Heart left ventricle (tissue), 16 donors: ENCODE results near the gene ELF4. TPM values are rescaled to one million over a fixed set of nuclear protein-coding genes. Genes with fewer than 3 reads are reported as not detected.

Experiments
- ATAC-seq, 4 donors: fragments of 200-7000 bp; cut with Tn5 transposase; one replicate each; pipeline ENCODE4 v1.9.1; 2020 to 2022; ENCODE audit warnings: moderate library complexity in 4 of 4, mild to moderate bottlenecking in 3 of 4, moderate number of reproducible peaks in 1 of 4
- DNase-seq, 5 donors: peaks; one replicate each; pipeline ENCODE4 v3.0.0-alpha.2; 2020
- H3K27ac ChIP-seq, 12 donors: fragments of 200-600 bp; sonication (generic) in 4 of 12; one replicate each; pipeline versions ENCODE4 v1.5.0 to v1.8.0; 2016 to 2022; ENCODE audit warnings: mild to moderate bottlenecking in 2 of 12
- H3K27me3 ChIP-seq, 9 donors: fragments of 200-600 bp; sonication (generic) in 2 of 9; one replicate each; pipeline versions ENCODE4 v1.5.1 to v1.8.0; 2016 to 2022; ENCODE audit warnings: mild to moderate bottlenecking in 3 of 9
- H3K36me3 ChIP-seq, 9 donors: fragments of 200-600 bp; sonication (generic) in 2 of 9; one replicate each; pipeline versions ENCODE4 v1.5.0 to v1.8.0; 2018 to 2022; ENCODE audit warnings: mild to moderate bottlenecking in 2 of 9
- H3K4me1 ChIP-seq, 12 donors: fragments of 200-600 bp; sonication (generic) in 4 of 12; one replicate each; pipeline versions ENCODE4 v1.5.0 to v1.8.0; 2016 to 2022; ENCODE audit warnings: mild to moderate bottlenecking in 3 of 12
- H3K4me3 ChIP-seq, 12 donors: fragments of 200-600 bp; sonication (generic) in 4 of 12; one replicate each; pipeline versions ENCODE4 v1.5.0 to v1.8.0; 2017 to 2022; ENCODE audit warnings: mild to moderate bottlenecking in 9 of 12, moderate library complexity in 4 of 12
- H3K9me3 ChIP-seq, 12 donors: fragments of 200-600 bp; sonication (generic) in 4 of 12; one replicate each; pipeline versions ENCODE4 v1.5.0 to v1.8.0; 2016 to 2022; ENCODE audit warnings: mild to moderate bottlenecking in 1 of 12
- CTCF ChIP-seq, 12 donors: fragments of 200-600 bp; sonication (generic) in 4 of 12; IDR thresholded peaks; one replicate each; pipeline versions ENCODE4 v1.5.0 to v1.8.0; 2018 to 2022; ENCODE audit warnings: antibody characterized with exemption in 12 of 12, mild to moderate bottlenecking in 5 of 12
- POLR2A ChIP-seq, 2 donors: fragments of 450-650 bp; IDR thresholded peaks; one replicate each; pipeline ENCODE4 v1.6.1; 2017; ENCODE audit warnings: antibody characterized with exemption in 2 of 2, mild to moderate bottlenecking in 2 of 2, moderate library complexity in 2 of 2
- WGBS, 4 donors: extraction: QIAGEN DNeasy Blood & Tissue Kit in 2 of 4; methylation state at CpG; one replicate each; pipeline versions ENCODE4 v1.1.5 to v1.1.7; 2013 to 2018; 5-methylcytosine and 5-hydroxymethylcytosine counted together
- intact Hi-C, 10 donors: fragments of 100-400 bp; cut with DNase I; formaldehyde crosslinking; loops; one replicate each; pipeline versions ENCODE4 v1.11.1 to v1.14.2; 2022
- polyA plus RNA-seq, 2 donors: library from polyadenylated mRNA; stranded (reverse); fragments of 200-250 nt; gene quantifications; one replicate each; pipeline ENCODE4 v1.2.3, GENCODE V29; 2013
- total RNA-seq, 9 donors: library from RNA; depleted of rRNA in 2 of 9; stranded (reverse); fragments of >200 nt in 2 of 9; fragmentation: NEBNext Ultra II Directional in 3 of 9; extraction: Animal tissue kit (Norgen Biotek cat#: 25700) in 3 of 9; gene quantifications; one replicate each; pipeline versions ENCODE4 v1.1.0 to v1.2.4, GENCODE V29; 2016 to 2023
- donor health status: ischemic (EF 13 %, LVEDD 7.1; RV severe dilation, severe dysfunction).
- donor health status: healthy with polysubstance abuse.
- donor health status: DM: no; HTN: yes; CAD: no.
- donor health status: DM: no; HTN: no; CAD: no.
- donor health status: ischemic (EF 25% LVEDD 6.9; RV normal size, moderate dysfunction).
- donor health status: ischemic (EF 25% LVEDD 5.7; RV mildly dilated, moderate dysfunction).
- donor health status: healthy.
- donor health status: DM: yes; HTN: yes; CAD: no.
- donor health status: ischemic (EF 35%, LVEDD 5.7; RV mildly dilated, moderate dysfunction).
- donor health status: nonischemic (EF 11% LVEDD 7.7; RV severe dilation, severe dysfunction).
- donor health status: DM: yes; HTN: yes; CAD: no.
- donor health status: PGD.
- donor health status: ischemic (EF 29% LVEDD 5.4; RV normal size, mild dysfunction).
- donor health status: nonischemic (EF 23%, LVEDD 6.1; RV moderate dilation, normal function).

Gene ELF4
- total and polyA plus RNA-seq, 11 donors = 1.3 to 13.7 (median 3.2) TPM

DNA sequence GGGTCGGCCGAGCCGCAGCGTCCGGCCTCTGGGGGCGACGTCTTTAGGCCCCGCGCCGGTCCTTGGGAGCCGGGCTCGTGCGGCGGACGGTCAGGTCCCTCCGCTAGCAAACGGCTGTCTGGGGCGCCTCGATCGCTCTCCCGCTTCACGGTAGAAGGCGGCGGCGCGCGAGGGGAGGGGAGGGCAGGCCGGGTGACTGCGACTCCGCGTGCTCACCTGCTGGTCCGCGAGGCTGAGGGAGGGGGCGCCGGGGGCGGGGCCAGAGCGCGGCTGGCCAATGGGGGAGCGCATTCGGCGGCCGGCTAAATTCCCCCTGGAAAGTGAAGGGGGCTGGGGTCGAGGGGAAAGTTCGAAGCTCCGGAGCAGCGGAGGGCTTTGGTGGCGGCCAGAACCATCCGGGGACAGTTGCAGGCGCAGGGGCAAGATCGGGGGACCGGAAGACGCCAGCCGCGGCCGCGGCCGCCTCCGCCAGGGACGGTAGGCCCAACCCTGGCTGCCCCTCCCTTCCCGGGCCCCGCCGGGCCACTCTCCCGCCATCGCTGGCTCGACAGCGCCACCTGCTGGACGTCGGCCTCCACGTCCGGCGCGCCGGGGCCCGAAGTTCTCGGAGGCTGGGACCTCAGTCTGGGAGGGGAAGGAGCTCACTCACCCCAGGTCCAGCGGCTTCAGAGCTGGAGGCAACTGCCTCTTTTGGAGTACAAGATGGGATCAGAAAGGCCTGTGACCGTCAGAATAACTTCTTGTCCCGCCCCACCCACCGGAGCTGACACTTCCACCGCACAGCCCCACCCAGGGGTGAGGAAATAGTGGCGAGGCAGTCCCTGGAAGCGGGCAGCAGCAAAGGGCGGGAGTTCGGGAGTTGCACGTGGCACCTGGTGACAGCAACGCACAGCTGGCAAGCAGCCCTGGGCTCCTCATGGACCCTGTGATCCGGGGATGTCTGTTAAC lies 49.9 kb downstream of the ELF4 start:
- ATAC-seq = peak; percentile 81 to 94 (median 92)
- H3K27ac ChIP-seq = peak overlapping the region in 11 of 12 donors; percentile 18 to 77 (median 43)

GRCh38 chrX:130058652-130059051 lies 51.6 kb downstream of the ELF4 start:
- no peak for DNase-seq
- Histone ChIP-seq H3K36me3 (peaks cover 0 to 8% (median 2%) of the 10 kb centered on the region in 9 donors), H3K27ac (no peak overlapping the region), H3K9me3 (no peaks in the 10 kb centered on the region), H3K27me3 (no peaks in the 10 kb centered on the region), H3K4me3 (no peak overlapping the region), H3K4me1 (peaks cover 0 to 6% (median 0%) of the 10 kb centered on the region in 12 donors)
- ATAC-seq = no peak
- TF ChIP-seq CTCF (IDR thresholded peaks at IDR 0.05) (no peak), POLR2A (IDR thresholded peaks at IDR 0.05) (no peak)
- 72 to 81% (median 76%) methylated on average over 7 of the region's 7 CpGs for WGBS, 4 donors
- intact Hi-C loops = loop anchor here in 2 of 10 donors (5.0 to 10.0 kb wide), 3 partner anchors 134 to 456 kb away; no protein-coding TSS in a partner anchor

More for the DNA sequence above, 49.9 kb downstream of the ELF4 start:
- H3K4me1 ChIP-seq = peaks cover 0 to 6% (median 0%) of the 10 kb centered on the region in 12 donors
- WGBS, 4 donors = 0 to 33% (median 15%) methylated on average over 34 to 87 of the region's 87 CpGs
- peak; percentile 74 to 92 (median 81) for DNase-seq
- intact Hi-C loops = loop anchor here in 9 of 10 donors (1.0 to 10.0 kb wide), 11 partner anchors 76 to 458 kb away; partner anchors contain the start of gene BCORL1 (in 1 of the 9)
- peak overlapping the region; percentile 21 to 67 (median 55) for H3K4me3 ChIP-seq
- H3K9me3 ChIP-seq = no peaks in the 10 kb centered on the region
- peaks cover 0 to 6% (median 0%) of the 10 kb centered on the region in 9 donors for H3K36me3 ChIP-seq
- H3K27me3 ChIP-seq = no peaks in the 10 kb centered on the region
- peak; percentile 74 to 90 (median 80) for TF ChIP-seq CTCF (IDR thresholded peaks at IDR 0.05)
- peak in 1 of 2 donors; percentile 9 for TF ChIP-seq POLR2A (IDR thresholded peaks at IDR 0.05)

GRCh38 chrX:130057209-130057608 lies 53.1 kb downstream of the ELF4 start:
- Histone ChIP-seq H3K4me3 (no peak overlapping the region), H3K27ac (no peak overlapping the region), H3K4me1 (peaks cover 0 to 6% (median 0%) of the 10 kb centered on the region in 12 donors), H3K36me3 (peaks cover 0 to 22% (median 16%) of the 10 kb centered on the region in 9 donors), H3K27me3 (no peaks in the 10 kb centered on the region), H3K9me3 (no peaks in the 10 kb centered on the region)
- ATAC-seq = no peak
- WGBS, 4 donors = 78 to 85% (median 81%) methylated on average over 9 of the region's 9 CpGs
- intact Hi-C loops = loop anchor here in 2 of 10 donors (5.0 to 10.0 kb wide), 3 partner anchors 132 to 455 kb away; no protein-coding TSS in a partner anchor
- no peak for TF ChIP-seq POLR2A (IDR thresholded peaks at IDR 0.05)
- TF ChIP-seq CTCF (IDR thresholded peaks at IDR 0.05) = no peak
- DNase-seq = no peak

DNA sequence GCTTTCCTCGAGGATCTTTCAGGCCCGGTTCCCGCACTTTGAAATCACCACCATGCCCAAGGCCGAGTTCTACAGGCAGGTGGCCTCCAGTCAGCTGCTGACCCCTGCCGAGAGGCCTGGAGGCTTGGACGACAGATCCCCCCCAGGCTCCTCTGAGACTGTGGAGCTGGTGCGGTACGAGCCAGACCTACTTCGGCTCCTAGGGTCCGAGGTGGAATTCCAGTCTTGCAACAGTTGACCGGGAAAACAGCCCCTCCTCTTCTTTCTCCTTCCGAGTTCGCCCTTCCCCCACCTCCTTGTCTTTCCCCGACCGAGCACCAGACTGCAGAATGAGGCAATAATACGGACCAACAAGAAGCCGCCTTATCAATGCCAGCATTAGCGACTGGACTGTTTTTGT lies 54.4 kb downstream of the ELF4 start:
- WGBS, 4 donors = 79 to 88% (median 84%) methylated on average over 17 to 18 of the region's 18 CpGs
- Histone ChIP-seq H3K9me3 (no peaks in the 10 kb centered on the region), H3K27me3 (no peaks in the 10 kb centered on the region), H3K4me1 (peaks cover 0 to 6% (median 0%) of the 10 kb centered on the region in 12 donors), H3K36me3 (peaks cover 0 to 35% (median 29%) of the 10 kb centered on the region in 9 donors), H3K27ac (no peak overlapping the region), H3K4me3 (no peak overlapping the region)
- no peak for ATAC-seq
- intact Hi-C loops = loop anchor here in 2 of 10 donors (5.0 to 10.0 kb wide), 3 partner anchors 131 to 454 kb away; no protein-coding TSS in a partner anchor
- no peak for DNase-seq
- TF ChIP-seq POLR2A (IDR thresholded peaks at IDR 0.05) (no peak), CTCF (IDR thresholded peaks at IDR 0.05) (no peak)
